GM21360 (cell line): ENCODE measurements around the gene SETD1A.

Experiments
- ATAC-seq: cut with Tn5 transposase; IDR thresholded peaks from one replicate; pipeline ENCODE4 v1.9.1; 2021; ENCODE audit warnings: mild to moderate bottlenecking, moderate library complexity; ENCODE audit not compliant: unreplicated experiment

Gene SETD1A

GRCh38 chr16:30957456-30958174, at the start of gene SETD1A:
SETD1A (plus strand) TSS chr16:30957754; CDS start chr16:30958732, 978 bp downstream.
- ATAC-seq: peak; percentile 58

DNA sequence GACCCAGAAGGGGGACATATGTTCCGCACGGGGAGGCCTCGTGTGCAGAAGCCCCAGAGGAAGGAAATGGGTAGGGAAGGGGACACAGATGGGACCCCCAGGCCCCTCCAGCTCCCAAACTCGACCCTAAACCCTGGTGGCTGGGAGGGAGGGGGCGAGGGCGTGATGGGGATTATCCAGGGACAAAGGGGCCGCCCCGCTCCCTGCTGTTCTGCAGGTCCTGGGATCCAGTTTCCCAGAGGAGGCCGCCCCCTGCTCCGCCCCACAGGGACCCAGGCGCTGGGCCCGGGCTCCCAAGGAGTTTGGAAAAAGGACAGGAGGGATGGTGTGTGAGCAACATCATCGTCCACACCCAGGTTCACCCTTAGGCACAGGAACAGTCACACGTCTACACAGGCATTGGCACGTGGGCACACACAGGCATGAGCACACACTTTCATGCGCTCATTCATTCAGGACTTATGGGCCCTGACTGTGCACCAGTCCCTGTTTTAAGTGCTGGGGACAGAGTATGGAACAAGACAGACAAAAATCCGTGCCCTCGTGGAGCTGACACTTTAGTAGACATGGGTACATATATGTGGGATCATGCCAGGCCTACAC, 47.0 kb upstream of the SETD1A start:
- no peak for ATAC-seq

DNA sequence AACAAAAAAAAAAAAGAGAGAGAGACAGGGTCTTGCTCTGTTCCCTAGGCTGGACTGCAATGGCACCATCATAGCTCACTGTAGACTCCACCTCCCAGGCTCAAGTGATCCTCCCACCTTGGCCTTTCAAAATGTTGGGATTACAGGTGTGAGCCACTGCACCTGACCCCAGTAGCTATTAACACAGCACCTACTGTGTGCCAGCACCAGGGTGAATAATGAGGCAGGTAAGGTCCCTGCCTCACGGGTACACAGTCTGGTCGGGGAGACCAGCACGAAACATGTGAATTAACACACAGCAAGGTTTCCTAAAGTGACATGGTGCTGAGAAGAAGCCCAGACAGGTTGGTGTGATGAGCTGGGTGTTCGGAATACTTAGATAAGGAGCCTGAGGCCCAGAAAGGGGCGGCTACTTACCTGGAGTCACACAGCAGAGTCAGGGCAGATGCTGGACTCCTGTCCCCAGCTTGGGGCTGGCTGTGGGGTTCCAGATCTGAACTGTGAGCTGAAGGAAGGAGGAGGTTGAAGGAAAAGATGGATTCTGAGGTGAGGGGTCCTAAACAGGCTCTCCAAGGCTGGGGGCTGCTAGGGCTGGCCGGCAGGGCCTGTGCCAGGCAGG, 44.7 kb upstream of the SETD1A start:
- no peak for ATAC-seq

DNA sequence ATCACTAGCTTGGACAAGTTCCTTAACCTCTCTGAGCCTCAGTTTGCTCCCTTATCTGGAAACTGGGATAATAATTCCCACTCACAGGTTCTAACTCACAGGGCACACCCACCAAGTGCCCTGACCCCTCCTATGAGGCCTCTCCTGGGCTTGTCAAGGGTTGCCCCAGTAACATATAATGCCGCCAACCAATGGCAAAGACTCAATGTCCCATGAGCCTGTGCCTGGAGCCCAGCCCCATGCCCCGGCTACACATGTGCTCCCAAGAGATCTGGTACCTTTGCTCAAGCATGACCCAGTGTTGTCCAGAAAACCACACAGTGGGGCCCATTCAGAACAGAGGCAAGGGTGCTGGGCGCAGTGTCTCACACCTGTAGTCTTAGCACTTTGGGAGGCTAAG, 42.7 kb upstream of the SETD1A start:
- no peak for ATAC-seq

DNA sequence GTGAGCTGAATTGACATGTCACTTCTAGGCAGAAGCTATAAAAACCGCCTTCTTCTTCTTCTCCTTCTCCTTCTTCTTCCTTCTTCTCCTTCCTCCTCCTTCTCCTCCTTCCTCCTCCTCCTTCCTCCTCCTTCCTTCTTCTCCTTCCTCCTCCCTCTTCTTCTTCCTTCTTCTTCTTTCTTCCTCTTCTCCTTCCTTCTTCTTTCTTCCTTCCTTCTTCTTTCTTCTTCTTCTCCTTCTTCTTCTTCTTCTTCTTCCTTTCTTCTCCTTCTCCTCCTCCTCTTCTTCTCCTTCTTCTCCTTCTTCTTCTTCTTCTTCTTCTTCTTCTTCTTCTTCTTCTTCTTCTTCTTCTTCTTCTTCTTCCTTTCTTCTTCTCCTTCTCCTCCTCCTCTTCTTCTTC, 38.9 kb upstream of the SETD1A start:
- ATAC-seq: no peak

- no peak for ATAC-seq
Measured at GRCh38 chr16:30920891-30921290, 36.7 kb upstream of the SETD1A start.

DNA sequence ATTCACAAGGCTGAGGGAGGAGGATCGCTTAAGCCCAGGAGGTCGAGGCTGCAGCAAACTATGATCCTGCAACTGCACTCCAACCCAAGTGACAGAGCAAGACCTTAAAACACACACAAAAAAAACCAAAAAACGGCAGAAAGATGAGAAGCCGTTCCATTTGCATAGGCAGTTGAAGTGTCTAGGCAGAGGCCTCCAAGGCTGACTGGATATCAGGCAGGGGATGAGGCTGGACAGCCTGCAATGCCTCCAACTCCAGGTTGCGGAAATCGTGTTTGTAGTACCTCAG, 36.2 kb upstream of the SETD1A start:
- no peak for ATAC-seq

DNA sequence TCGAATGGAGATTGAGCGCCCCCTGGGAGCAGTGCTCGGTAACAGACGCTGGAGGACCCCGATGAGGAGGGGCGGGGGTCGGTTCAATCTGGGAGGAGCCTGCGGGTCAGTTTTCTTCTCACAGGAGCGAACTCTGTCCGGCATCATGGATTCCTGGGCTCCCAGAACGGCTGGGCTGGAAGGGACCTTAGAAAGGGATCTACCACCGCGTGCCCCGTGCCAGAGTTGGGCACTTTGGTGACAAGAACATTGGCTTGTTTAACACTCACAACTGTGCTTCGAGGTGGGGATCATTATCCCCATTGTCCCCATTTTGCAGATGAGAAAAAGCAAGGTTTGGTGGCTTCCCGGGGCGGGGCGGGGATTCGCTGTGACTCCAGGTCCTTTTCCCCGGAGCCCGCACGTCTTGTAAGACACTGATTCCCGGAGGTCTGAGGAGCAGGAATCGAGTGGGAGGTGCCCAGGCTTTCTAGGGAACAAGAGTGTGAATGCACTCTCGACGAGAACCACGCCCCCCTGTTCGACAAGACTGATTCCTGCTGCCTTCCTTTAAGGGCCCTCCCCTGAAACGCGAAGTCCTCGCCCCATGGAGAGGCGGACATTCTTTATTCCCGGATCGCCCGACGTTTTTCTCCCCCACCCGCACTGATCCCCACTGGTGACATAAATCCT, 35.7 kb upstream of the SETD1A start:
- ATAC-seq: no peak

DNA sequence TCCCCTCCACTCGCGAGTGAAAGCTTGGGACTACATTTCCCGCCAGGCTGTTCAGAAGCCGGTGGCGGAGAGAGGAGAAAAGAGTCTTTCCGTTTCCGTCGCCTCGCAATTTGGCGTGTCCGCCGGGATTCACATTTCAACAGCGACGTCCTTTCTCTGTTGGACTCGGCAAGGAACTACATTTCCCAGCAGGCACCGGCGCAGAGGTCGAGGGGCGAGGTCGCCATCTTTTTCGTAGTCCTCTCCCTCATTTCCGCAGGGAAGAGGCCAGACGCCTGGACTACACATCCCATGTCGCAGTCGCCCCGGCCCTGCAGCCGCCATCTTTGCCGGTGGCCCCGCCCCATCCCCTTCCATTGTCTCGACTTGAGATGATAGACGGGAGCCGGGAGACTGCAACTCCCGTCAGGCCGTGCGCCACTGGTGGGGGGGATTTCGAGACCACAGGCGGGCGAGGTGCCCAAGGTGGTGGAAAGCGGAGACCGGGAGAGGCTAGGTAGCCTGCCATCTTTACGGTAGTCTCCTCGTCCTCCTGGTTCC, 35.1 kb upstream of the SETD1A start:
- peak; percentile 57 for ATAC-seq

GRCh38 chr16:30922960-30923535, 34.5 kb upstream of the SETD1A start:
- peak; percentile 59 for ATAC-seq

DNA sequence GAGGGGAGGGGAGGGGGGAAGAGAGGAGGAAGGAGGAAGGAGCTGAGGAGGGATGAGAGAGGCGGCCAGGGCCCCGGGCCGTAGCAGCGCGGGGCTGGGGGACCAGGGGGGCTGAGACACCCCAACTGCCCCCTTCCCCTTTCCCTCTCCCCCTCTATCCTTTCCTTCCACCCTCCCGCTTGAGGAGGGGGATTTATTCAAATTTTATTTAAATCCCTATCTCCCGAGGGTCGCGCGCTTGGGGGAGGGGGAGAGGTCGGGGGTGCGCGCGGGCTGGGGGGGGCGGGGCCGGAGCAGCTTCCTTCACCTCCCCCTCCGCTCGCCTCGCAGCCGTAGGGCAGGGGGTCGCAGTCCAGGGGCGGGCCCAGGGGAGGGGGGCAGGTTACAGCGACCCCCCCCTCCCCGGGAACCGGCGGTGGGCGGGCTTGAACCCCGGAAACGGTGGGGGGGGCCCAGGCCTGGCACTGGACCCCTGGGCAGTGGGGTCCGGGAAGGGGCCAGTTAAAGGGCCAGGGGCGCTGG, 33.9 kb upstream of the SETD1A start, which contains the start of gene FBXL19:
Gene FBXL19 (plus strand): TSS at position 19 of the 522 bp plus-strand sequence. CDS start 2,183 bp downstream, outside the sequence.
- ATAC-seq: no peak

- no peak for ATAC-seq
Measured at GRCh38 chr16:30924076-30924912, 33.3 kb upstream of the SETD1A start.

DNA sequence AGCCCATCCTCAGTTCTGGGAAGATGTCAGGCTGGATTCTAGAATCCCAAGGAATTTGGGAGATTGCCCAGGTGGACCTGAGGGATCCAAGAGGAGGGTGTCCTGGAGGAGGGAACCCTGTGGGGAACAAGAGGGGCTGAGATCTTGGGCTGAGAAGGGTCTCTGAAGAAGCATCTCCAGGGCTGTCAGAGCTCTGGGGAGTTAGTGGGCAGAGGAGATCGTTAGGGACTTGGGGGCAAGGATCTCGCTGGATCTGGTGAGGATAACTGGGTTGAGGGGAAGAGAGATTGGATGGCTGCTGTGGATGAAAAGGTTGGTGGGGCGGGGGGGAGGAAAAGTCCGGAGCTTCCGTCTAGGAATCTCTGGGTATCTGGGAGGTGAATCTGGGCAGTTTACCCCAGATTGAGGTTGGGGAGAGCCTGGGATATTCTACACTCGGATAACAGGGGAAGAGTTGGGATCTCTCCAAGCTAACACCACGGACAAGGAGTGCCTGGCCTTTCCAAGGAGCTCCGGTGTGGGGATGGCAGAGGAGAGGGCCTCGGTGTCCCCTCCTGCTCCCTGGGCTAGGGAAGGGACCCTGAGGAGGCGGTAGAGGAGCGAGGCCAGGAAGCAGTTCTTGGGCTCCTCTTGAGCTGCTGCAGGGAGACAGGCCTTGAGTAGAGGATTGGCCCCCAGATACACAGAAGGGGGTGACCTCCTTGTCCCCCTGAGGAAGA, 32.5 kb upstream of the SETD1A start:
- no peak for ATAC-seq

DNA sequence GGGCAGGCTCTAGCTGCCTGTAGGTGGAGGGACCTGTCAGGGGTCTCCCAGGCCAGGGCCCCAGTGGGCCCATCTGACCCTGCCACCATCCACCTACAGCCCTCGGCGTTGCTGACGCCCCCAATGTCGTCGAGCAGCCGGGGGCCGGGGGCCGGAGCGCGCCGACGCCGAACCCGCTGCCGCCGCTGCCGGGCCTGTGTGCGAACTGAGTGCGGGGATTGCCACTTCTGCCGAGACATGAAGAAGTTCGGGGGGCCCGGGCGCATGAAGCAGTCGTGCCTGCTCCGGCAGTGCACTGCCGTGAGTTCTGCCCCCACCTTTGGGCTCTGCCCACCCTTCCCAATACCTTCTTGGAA, 31.9 kb upstream of the SETD1A start:
- ATAC-seq: no peak

GRCh38 chr16:30925995-30926811, 31.4 kb upstream of the SETD1A start:
- ATAC-seq: no peak

GRCh38 chr16:30926937-30927788, 30.4 kb upstream of the SETD1A start:
- no peak for ATAC-seq

DNA sequence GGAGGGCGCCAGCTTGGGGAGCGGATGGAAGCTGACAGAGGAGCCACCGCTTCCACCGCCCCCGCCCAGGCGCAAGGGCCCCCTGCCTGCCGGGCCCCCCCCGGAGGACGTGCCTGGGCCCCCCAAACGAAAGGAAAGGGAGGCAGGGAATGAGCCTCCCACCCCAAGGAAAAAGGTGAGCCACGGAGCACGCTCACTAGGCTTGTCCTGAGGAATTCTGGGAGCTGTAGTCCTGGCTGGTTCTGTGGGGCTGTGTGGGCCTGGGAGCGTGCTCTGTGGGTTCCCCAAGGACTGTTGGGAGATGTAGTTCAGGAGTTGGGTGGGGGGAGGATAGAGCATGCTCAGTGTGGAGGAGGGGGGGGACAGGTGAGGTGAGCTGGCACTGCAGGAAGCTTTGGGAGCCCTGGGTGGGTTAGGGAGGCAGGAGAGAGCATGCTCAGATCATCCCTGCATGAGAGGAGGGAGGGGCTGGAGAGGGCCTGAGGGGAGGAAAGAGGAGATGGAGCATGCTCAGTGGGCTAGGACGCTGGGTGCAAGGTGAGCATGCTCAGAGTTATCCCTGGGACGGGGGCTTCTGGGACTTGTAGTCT, 29.7 kb upstream of the SETD1A start:
- ATAC-seq: no peak
